Psoas muscle (tissue), 8 donors: ENCODE results near the gene LCORL. TPM values are rescaled to one million over a fixed set of nuclear protein-coding genes. Genes with fewer than 3 reads are reported as not detected.

Source experiments
- ATAC-seq, 4 donors: fragments of 200-7000 bp; cut with Tn5 transposase; one replicate each; pipeline ENCODE4 v1.9.1; 2020; ENCODE audit warnings: moderate library complexity in 3 of 4, mild to moderate bottlenecking in 2 of 4
- DNase-seq, 2 donors: peaks; one replicate each; pipeline ENCODE4 v3.0.0-alpha.2; 2020
- H3K27ac ChIP-seq: fragments of 200-600 bp; one replicate; pipeline ENCODE4 v1.8.0; 2022
- H3K27me3 ChIP-seq, 3 donors: fragments of 200-600 bp in 1 of 3; one replicate each; pipeline versions ENCODE4 v1.6.1 to v1.8.0; 2013 to 2022; ENCODE audit warnings: low read length in 2 of 3, mild to moderate bottlenecking in 2 of 3, moderate library complexity in 1 of 3; ENCODE audit not compliant: insufficient read depth in 3 of 3
- H3K36me3 ChIP-seq, 2 donors: fragments of 200-600 bp in 1 of 2; one replicate each; pipeline versions ENCODE4 v1.6.1 to v1.8.0; 2013 to 2022; ENCODE audit warnings: low read depth in 1 of 2, mild to moderate bottlenecking in 1 of 2, moderate library complexity in 1 of 2; ENCODE audit not compliant: insufficient read depth in 1 of 2
- H3K4me1 ChIP-seq: fragments of 200-600 bp; one replicate; pipeline ENCODE4 v1.8.0; 2022
- H3K4me3 ChIP-seq: fragments of 200-600 bp; one replicate; pipeline ENCODE4 v1.8.0; 2022; ENCODE audit warnings: mild to moderate bottlenecking
- H3K9me3 ChIP-seq: fragments of 200-600 bp; one replicate; pipeline ENCODE4 v1.8.0; 2022
- CTCF ChIP-seq: fragments of 200-600 bp; IDR thresholded peaks from one replicate; pipeline ENCODE4 v1.8.0; 2022; ENCODE audit warnings: antibody characterized with exemption
- WGBS, 3 donors: extraction: QIAGEN DNeasy Blood & Tissue Kit; methylation state at CpG; one replicate each; pipeline versions ENCODE4 v1.1.6 to v1.1.7; 2013; 5-methylcytosine and 5-hydroxymethylcytosine counted together
- intact Hi-C, 2 donors: fragments of 100-400 bp; cut with DNase I; formaldehyde crosslinking; loops; one replicate each; pipeline versions ENCODE4 v1.11.0 to v1.14.2; 2022
- polyA plus RNA-seq, 3 donors: library from polyadenylated mRNA; stranded (reverse); fragments of 200-250 nt; gene quantifications; one replicate each; pipeline ENCODE4 v1.2.3, GENCODE V29; 2013
- total RNA-seq, 4 donors: library from RNA; stranded (reverse); fragmentation: NEBNext Ultra II Directional in 2 of 4; extraction: Animal tissue kit (Norgen Biotek cat#: 25700) in 2 of 4; gene quantifications; one replicate each; pipeline versions ENCODE4 v1.2.1 to v1.2.4, GENCODE V29; 2021 to 2023
- donor health status: healthy with polysubstance abuse.
- donor health status: DM: no; HTN: no; CAD: no; lungs with moderate emphysema.
- donor health status: Bipolar disorder and iron deficiency.
- donor health status: healthy.
- donor health status: DM: yes; HTN: yes; CAD: no.
- donor health status: DM: no; HTN: no; CAD: no.
- donor health status: DM: no; HTN: no; CAD: no.
- donor health status: DM: yes; HTN: yes; CAD: no.

The LCORL gene
- total and polyA plus RNA-seq, 7 donors = 2.1 to 7.5 (median 5.3) TPM

DNA sequence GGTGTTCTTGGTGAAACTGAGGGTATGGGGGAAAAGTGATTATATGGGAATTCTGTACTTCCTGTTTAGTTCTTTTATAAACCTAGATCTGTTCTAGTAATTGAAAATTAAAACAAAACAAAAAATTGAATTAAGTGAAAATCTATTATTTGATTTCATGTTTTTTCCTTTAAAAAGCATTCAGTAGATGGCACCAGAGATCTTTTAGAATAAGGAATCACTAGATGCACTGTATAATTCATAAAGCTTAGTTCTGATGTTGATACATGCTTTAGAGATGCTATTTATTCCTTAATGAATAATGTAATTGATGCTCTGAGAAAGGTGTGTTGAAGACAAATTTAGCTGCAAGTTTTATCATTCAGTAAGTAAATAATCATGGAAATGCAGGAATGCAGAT, 87.3 kb downstream of the LCORL start:
- DNase-seq (no peak), ATAC-seq (no peak)
- Histone ChIP-seq H3K4me3 (no peak overlapping the region), H3K9me3 (peaks cover 17% of the 10 kb centered on the region), H3K4me1 (no peaks in the 10 kb centered on the region), H3K36me3 (no peaks in the 10 kb centered on the region), H3K27me3 (no peaks in the 10 kb centered on the region), H3K27ac (no peak overlapping the region)
- intact Hi-C loops = no loop called here
- TF ChIP-seq CTCF = no peak

DNA sequence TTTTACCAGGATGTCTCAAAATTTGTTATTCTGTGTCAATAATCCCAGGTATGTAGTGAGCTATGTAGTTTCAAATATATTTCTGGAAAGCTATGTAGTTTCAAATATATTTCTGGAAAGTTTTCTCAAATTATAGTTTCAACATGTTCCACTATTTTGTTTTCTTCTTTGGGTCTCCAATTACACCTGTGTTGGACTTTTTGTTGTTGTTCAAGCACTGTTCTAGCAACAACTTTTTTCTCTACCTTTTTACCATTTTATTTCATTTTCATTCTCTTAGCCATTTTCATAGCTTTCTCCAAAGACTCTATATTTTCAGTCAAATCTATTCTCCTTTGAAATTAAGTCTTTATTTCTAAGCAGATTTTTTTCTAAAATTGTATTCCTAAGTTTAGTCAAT, 88.4 kb downstream of the LCORL start:
- no peaks in the 10 kb centered on the region for H3K4me1 ChIP-seq
- H3K4me3 ChIP-seq = no peak overlapping the region
- no peak for DNase-seq
- H3K27ac ChIP-seq = no peak overlapping the region
- no peak for TF ChIP-seq CTCF
- peaks cover 28% of the 10 kb centered on the region for H3K9me3 ChIP-seq
- no peaks in the 10 kb centered on the region for H3K36me3 ChIP-seq
- no peaks in the 10 kb centered on the region for H3K27me3 ChIP-seq
- intact Hi-C loops = no loop called here
- ATAC-seq = no peak

GRCh38 chr4:17932041-17932440, 89.5 kb downstream of the LCORL start:
- no peak for ATAC-seq
- H3K36me3 ChIP-seq = no peaks in the 10 kb centered on the region
- H3K4me1 ChIP-seq = no peaks in the 10 kb centered on the region
- no peaks in the 10 kb centered on the region for H3K27me3 ChIP-seq
- no peak overlapping the region for H3K27ac ChIP-seq
- H3K9me3 ChIP-seq = peaks cover 31% of the 10 kb centered on the region
- TF ChIP-seq CTCF = no peak
- intact Hi-C loops = no loop called here
- H3K4me3 ChIP-seq = no peak overlapping the region
- DNase-seq = no peak
- WGBS, 3 donors = 60 to 65% (median 65%) methylated on average over 3 of the region's 3 CpGs

GRCh38 chr4:17930256-17930655, 91.3 kb downstream of the LCORL start:
- Histone ChIP-seq H3K4me1 (no peaks in the 10 kb centered on the region), H3K36me3 (no peaks in the 10 kb centered on the region), H3K4me3 (no peak overlapping the region), H3K27ac (no peak overlapping the region), H3K9me3 (peaks cover 31% of the 10 kb centered on the region), H3K27me3 (no peaks in the 10 kb centered on the region)
- no peak for TF ChIP-seq CTCF
- WGBS, 3 donors = 84 to 86% (median 85%) methylated on average over 3 of the region's 3 CpGs
- DNase-seq (no peak), ATAC-seq (no peak)
- intact Hi-C loops = no loop called here

DNA sequence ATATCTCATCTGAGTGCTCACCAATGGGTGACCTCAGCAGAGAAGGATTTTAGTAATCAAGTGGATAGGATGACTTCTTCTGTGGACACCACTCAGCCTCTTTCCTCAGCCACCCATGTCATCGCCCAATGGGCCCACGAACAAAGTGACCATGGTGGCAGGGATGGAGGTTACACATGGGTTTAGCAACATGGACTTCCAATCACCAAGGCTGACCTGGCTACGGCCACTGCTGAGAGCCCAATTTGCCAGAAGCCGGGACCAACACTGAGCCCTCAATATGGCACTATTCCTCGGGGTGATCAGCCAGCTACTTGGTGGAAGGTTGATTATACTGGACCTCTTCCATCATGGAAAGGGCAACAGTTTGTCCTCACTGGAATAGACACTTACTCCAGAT, 97.4 kb downstream of the LCORL start:
- no peaks in the 10 kb centered on the region for H3K4me1 ChIP-seq
- intact Hi-C loops = no loop called here
- no peak overlapping the region for H3K27ac ChIP-seq
- 98 to 100% (median 99%) methylated on average over 5 of the region's 5 CpGs for WGBS, 3 donors
- peaks cover 12% of the 10 kb centered on the region for H3K9me3 ChIP-seq
- H3K36me3 ChIP-seq = no peaks in the 10 kb centered on the region
- H3K27me3 ChIP-seq = no peaks in the 10 kb centered on the region
- TF ChIP-seq CTCF = no peak
- no peak overlapping the region for H3K4me3 ChIP-seq
- no peak for ATAC-seq
- DNase-seq = no peak
